HEK293 (cell line): ENCODE results near the gene ARPC1B.

Source experiments
- CTCF ChIA-PET: fragments of 350-600 bp; formaldehyde crosslinking; extraction: SDS; loops from one replicate; lab custom pipeline; 2021; ENCODE audit warnings: antibody characterized with exemption; lab: Yijun Ruan, JAX
- POLR2A ChIA-PET: fragments of 300-600 bp; formaldehyde crosslinking; extraction: SDS; loops from one replicate; lab custom pipeline; 2020; ENCODE audit warnings: antibody characterized with exemption, inconsistent platforms; lab: Yijun Ruan, JAX
- H3K27ac ChIP-seq: fragments of 200-500 bp; sonication (Bioruptor generic); 2 replicates; pipeline ENCODE4 v1.5.1; 2014; ENCODE audit warnings: low read depth, low read length, control low read depth, inconsistent platforms; ENCODE audit errors: extremely low read depth
- H3K36me3 ChIP-seq, 2 experiments: fragments of 200-500 bp in 1 of 2; sonication (Bioruptor generic) in 1 of 2; 1 replicate in 1 of 2; 2 replicates in 1 of 2; pipeline ENCODE4 v1.5.1; 2014 to 2017; ENCODE audit warnings: inconsistent platforms in 2 of 2, low read length in 2 of 2; ENCODE audit not compliant: control insufficient read depth in 2 of 2, insufficient read depth in 1 of 2
- H3K4me1 ChIP-seq: fragments of 200-500 bp; sonication (Bioruptor generic); 2 replicates; pipeline ENCODE4 v1.5.1; 2014; ENCODE audit warnings: mild to moderate bottlenecking, low read length, inconsistent platforms; ENCODE audit not compliant: control insufficient read depth, insufficient read depth
- H3K4me3 ChIP-seq: 2 replicates; pipeline ENCODE4 v1.5.1; 2011; ENCODE audit warnings: low read depth, mild to moderate bottlenecking, control low read depth, low read length, moderate library complexity
- H3K9me3 ChIP-seq: fragments of 200-500 bp; sonication (Bioruptor generic); 2 replicates; pipeline ENCODE4 v1.5.1; 2014; ENCODE audit warnings: low read depth, low read length, inconsistent platforms; ENCODE audit not compliant: control insufficient read depth, insufficient read depth
- BCL6B ChIP-seq: fragments of 450-650 bp; formaldehyde crosslinking; IDR thresholded peaks from 2 replicates; pipeline ENCODE4 v1.5.1; 2017; ENCODE audit warnings: missing biosample characterization, missing genetic modification characterization
- GFI1B ChIP-seq: fragments of 450-650 bp; formaldehyde crosslinking; IDR thresholded peaks from 2 replicates; pipeline ENCODE4 v1.5.1; 2016; ENCODE audit warnings: missing biosample characterization, missing genetic modification characterization
- IKZF3 ChIP-seq: fragments of 450-650 bp; IDR thresholded peaks from 2 replicates; pipeline ENCODE4 v1.5.0; 2018; ENCODE audit warnings: missing biosample characterization, mild to moderate bottlenecking, missing genetic modification characterization, moderate library complexity
- KLF1 ChIP-seq: fragments of 450-650 bp; formaldehyde crosslinking; IDR thresholded peaks from 2 replicates; pipeline ENCODE4 v1.5.1; 2016; ENCODE audit warnings: missing biosample characterization, missing genetic modification characterization
- REST ChIP-seq: fragments of 450-650 bp; formaldehyde crosslinking; IDR thresholded peaks from 2 replicates; pipeline ENCODE4 v1.5.1; 2016; ENCODE audit warnings: missing biosample characterization, missing genetic modification characterization
- ZBTB7A ChIP-seq: fragments of 450-650 bp; formaldehyde crosslinking; IDR thresholded peaks from 2 replicates; pipeline ENCODE4 v1.5.1; 2016; ENCODE audit warnings: low read depth, missing biosample characterization, missing genetic modification characterization
- ZFP41 ChIP-seq: fragments of 450-650 bp; formaldehyde crosslinking; IDR thresholded peaks from 2 replicates; pipeline ENCODE4 v1.5.1; 2016; ENCODE audit warnings: missing biosample characterization, missing genetic modification characterization, borderline replicate concordance
- ZNF223 ChIP-seq: fragments of 450-650 bp; formaldehyde crosslinking; IDR thresholded peaks from 2 replicates; pipeline ENCODE4 v1.5.1; 2016; ENCODE audit warnings: missing biosample characterization, missing genetic modification characterization
- ZNF239 ChIP-seq: fragments of 450-650 bp; formaldehyde crosslinking; IDR thresholded peaks from 2 replicates; pipeline ENCODE4 v1.5.1; 2016; ENCODE audit warnings: missing biosample characterization, missing genetic modification characterization
- ZNF510 ChIP-seq: fragments of 450-650 bp; formaldehyde crosslinking; IDR thresholded peaks from 2 replicates; pipeline ENCODE4 v1.5.1; 2018; ENCODE audit warnings: mild to moderate bottlenecking, missing genetic modification characterization, missing biosample characterization; ENCODE audit not compliant: insufficient replicate concordance
- ZNF530 ChIP-seq: fragments of 450-650 bp; formaldehyde crosslinking; IDR thresholded peaks from 2 replicates; pipeline ENCODE4 v1.5.1; 2016; ENCODE audit warnings: low read depth, missing biosample characterization, missing genetic modification characterization
- ZNF549 ChIP-seq: fragments of 450-650 bp; IDR thresholded peaks from 2 replicates; pipeline ENCODE4 v1.5.1; 2018; ENCODE audit warnings: missing biosample characterization, missing genetic modification characterization, mild to moderate bottlenecking, inconsistent platforms, moderate library complexity
- ZNF558 ChIP-seq: fragments of 450-650 bp; formaldehyde crosslinking; IDR thresholded peaks from 2 replicates; pipeline ENCODE4 v1.5.1; 2016; ENCODE audit warnings: missing biosample characterization, missing genetic modification characterization
- ZNF621 ChIP-seq: fragments of 450-650 bp; formaldehyde crosslinking; IDR thresholded peaks from 2 replicates; pipeline ENCODE4 v1.5.1; 2017; ENCODE audit warnings: missing biosample characterization, missing genetic modification characterization
- ZNF701 ChIP-seq: fragments of 450-650 bp; formaldehyde crosslinking; IDR thresholded peaks from 2 replicates; pipeline ENCODE4 v1.5.1; 2016; ENCODE audit warnings: missing biosample characterization, missing genetic modification characterization
- ZNF707 ChIP-seq: fragments of 450-650 bp; formaldehyde crosslinking; IDR thresholded peaks from 2 replicates; pipeline ENCODE4 v1.5.1; 2016; ENCODE audit warnings: missing biosample characterization, missing genetic modification characterization
- TF ChIP-seq, protein P1 (sequence below): fragments of 450-650 bp; formaldehyde crosslinking; IDR thresholded peaks from 2 replicates; pipeline ENCODE4 v1.5.1; 2017; ENCODE audit warnings: missing biosample characterization, missing genetic modification characterization
- TF ChIP-seq, protein P2 (sequence below): fragments of 450-650 bp; formaldehyde crosslinking; IDR thresholded peaks from 2 replicates; pipeline ENCODE4 v1.5.1; 2017; ENCODE audit warnings: missing biosample characterization, missing genetic modification characterization

Gene ARPC1B

DNA sequence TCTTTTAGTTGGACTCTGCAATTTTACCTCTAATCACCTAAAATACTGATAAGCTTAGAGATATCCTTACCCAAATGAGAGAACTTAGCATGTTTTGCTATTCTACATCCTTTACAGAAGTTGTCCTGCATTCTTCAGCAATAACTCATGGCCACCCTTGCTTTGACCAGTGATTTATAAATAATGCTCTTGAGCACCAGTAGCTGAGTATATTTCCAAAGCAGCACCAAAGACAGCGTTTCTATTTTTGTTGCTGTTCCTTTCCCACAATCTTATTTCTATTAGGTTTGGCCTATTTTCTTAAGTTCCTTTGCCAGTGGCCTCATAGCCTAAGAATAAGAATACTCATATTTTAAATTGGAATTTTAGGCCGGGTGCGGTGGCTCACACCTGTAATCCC lies 33.9 kb upstream of the ARPC1B start (continued):
- no peak for TF ChIP-seq BCL6B (tag by site-specific recombination)
- TF ChIP-seq, protein P1, sequence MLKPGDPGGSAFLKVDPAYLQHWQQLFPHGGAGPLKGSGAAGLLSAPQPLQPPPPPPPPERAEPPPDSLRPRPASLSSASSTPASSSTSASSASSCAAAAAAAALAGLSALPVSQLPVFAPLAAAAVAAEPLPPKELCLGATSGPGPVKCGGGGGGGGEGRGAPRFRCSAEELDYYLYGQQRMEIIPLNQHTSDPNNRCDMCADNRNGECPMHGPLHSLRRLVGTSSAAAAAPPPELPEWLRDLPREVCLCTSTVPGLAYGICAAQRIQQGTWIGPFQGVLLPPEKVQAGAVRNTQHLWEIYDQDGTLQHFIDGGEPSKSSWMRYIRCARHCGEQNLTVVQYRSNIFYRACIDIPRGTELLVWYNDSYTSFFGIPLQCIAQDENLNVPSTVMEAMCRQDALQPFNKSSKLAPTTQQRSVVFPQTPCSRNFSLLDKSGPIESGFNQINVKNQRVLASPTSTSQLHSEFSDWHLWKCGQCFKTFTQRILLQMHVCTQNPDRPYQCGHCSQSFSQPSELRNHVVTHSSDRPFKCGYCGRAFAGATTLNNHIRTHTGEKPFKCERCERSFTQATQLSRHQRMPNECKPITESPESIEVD (tag by site-specific recombination): no peak
- TF ChIP-seq ZNF530 (tag by site-specific recombination): no peak
- no peak for TF ChIP-seq ZBTB7A
- no peak for TF ChIP-seq ZFP41 (tag by site-specific recombination)

GRCh38 chr7:99344061-99344647 lies 30.4 kb upstream of the ARPC1B start:
- Histone ChIP-seq H3K36me3 (peaks cover 67 to 84% of the 10 kb centered on the region in 2 experiments), H3K4me3 (no peak overlapping the region), H3K9me3 (no peaks in the 10 kb centered on the region), H3K27ac (no peak overlapping the region), H3K4me1 (peaks cover 2% of the 10 kb centered on the region; the same call in 1 of the 2 replicates)
- no peak for TF ChIP-seq ZNF239 (tag by site-specific recombination)
- no peak for TF ChIP-seq ZNF549 (tag by site-specific recombination)
- TF ChIP-seq ZNF701 (tag by site-specific recombination): no peak
- no peak for TF ChIP-seq ZNF707 (tag by site-specific recombination)
- no peak for TF ChIP-seq IKZF3 (tag by site-specific recombination)
- no peak for TF ChIP-seq ZNF558 (tag by site-specific recombination)
- TF ChIP-seq KLF1 (tag by site-specific recombination): no peak
- TF ChIP-seq, protein P2, sequence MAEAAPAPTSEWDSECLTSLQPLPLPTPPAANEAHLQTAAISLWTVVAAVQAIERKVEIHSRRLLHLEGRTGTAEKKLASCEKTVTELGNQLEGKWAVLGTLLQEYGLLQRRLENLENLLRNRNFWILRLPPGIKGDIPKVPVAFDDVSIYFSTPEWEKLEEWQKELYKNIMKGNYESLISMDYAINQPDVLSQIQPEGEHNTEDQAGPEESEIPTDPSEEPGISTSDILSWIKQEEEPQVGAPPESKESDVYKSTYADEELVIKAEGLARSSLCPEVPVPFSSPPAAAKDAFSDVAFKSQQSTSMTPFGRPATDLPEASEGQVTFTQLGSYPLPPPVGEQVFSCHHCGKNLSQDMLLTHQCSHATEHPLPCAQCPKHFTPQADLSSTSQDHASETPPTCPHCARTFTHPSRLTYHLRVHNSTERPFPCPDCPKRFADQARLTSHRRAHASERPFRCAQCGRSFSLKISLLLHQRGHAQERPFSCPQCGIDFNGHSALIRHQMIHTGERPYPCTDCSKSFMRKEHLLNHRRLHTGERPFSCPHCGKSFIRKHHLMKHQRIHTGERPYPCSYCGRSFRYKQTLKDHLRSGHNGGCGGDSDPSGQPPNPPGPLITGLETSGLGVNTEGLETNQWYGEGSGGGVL (tag by site-specific recombination): no peak
- no peak for TF ChIP-seq REST (tag by site-specific recombination)
- no peak for TF ChIP-seq GFI1B (tag by site-specific recombination)
- TF ChIP-seq ZNF510 (tag by site-specific recombination): no peak
- TF ChIP-seq ZNF223 (tag by site-specific recombination): no peak
- no peak for TF ChIP-seq ZNF621 (tag by site-specific recombination)
- ChIA-PET POLR2A (no interaction called here), CTCF (interaction anchor here (1.3 kb wide), 1 partner anchor 70 kb away, joined by 3 read pairs; no protein-coding TSS in a partner anchor)
